Duodenal mucosa (tissue), 2 donors: Measurements from ENCODE around the gene CUL7.

Experiments
- H3K27ac ChIP-seq: one replicate; pipeline ENCODE4 v1.7.0; 2013; ENCODE audit warnings: low read depth, low read length
- H3K27me3 ChIP-seq, 2 donors: one replicate each; pipeline ENCODE4 v1.7.0; 2013; ENCODE audit warnings: low read length in 2 of 2, control low read depth in 1 of 2; ENCODE audit not compliant: insufficient read depth in 2 of 2, control insufficient read depth in 1 of 2
- H3K36me3 ChIP-seq, 2 donors: one replicate each; pipeline ENCODE4 v1.7.0; 2013; ENCODE audit warnings: low read length in 2 of 2, control low read depth in 1 of 2; ENCODE audit not compliant: insufficient read depth in 2 of 2, control insufficient read depth in 1 of 2
- H3K4me1 ChIP-seq, 2 donors: one replicate each; pipeline ENCODE4 v1.7.0; 2013; ENCODE audit warnings: low read length in 2 of 2, control low read depth in 1 of 2; ENCODE audit not compliant: insufficient read depth in 2 of 2, control insufficient read depth in 1 of 2
- H3K4me3 ChIP-seq, 2 donors: one replicate each; pipeline ENCODE4 v1.7.0; 2013; ENCODE audit warnings: low read length in 2 of 2, low read depth in 1 of 2
- H3K9ac ChIP-seq, 2 donors: one replicate each; pipeline ENCODE4 v1.7.0; 2013; ENCODE audit warnings: low read length in 2 of 2, low read depth in 1 of 2
- H3K9me3 ChIP-seq, 2 donors: one replicate each; pipeline ENCODE4 v1.7.0; 2013; ENCODE audit warnings: low read length in 2 of 2, control low read depth in 1 of 2; ENCODE audit not compliant: control insufficient read depth in 1 of 2

CUL7 gene

GRCh38 chr6:43077981-43078511, 24.4 kb upstream of the CUL7 start:
- Histone ChIP-seq H3K27me3 (peaks cover 0 to 7% of the 10 kb centered on the region in 2 donors), H3K4me1 (peaks cover 4 to 11% of the 10 kb centered on the region in 2 donors), H3K4me3 (peak overlapping the region in 1 of 2 donors; percentile 74), H3K9me3 (no peaks in the 10 kb centered on the region), H3K9ac (no peak overlapping the region), H3K27ac (no peak overlapping the region), H3K36me3 (peaks cover 1 to 8% of the 10 kb centered on the region in 2 donors)

- no peaks in the 10 kb centered on the region for H3K9me3 ChIP-seq
- peaks cover 4 to 11% of the 10 kb centered on the region in 2 donors for H3K4me1 ChIP-seq
- peak overlapping the region; percentile 14 for H3K27ac ChIP-seq
- H3K36me3 ChIP-seq: peaks cover 5 to 15% of the 10 kb centered on the region in 2 donors
- peak overlapping the region; percentile 18 to 48 for H3K9ac ChIP-seq
- peaks cover 0 to 7% of the 10 kb centered on the region in 2 donors for H3K27me3 ChIP-seq
- H3K4me3 ChIP-seq: peak overlapping the region; percentile 68 to 74
Measured at GRCh38 chr6:43077333-43077809, 23.7 kb upstream of the CUL7 start.

- H3K4me3 ChIP-seq: peak overlapping the region; percentile 68 to 74
- H3K36me3 ChIP-seq: peaks cover 8 to 21% of the 10 kb centered on the region in 2 donors
- peaks cover 4 to 11% of the 10 kb centered on the region in 2 donors for H3K4me1 ChIP-seq
- H3K27ac ChIP-seq: peak overlapping the region; percentile 14
- H3K27me3 ChIP-seq: peaks cover 0 to 7% of the 10 kb centered on the region in 2 donors
- peak overlapping the region; percentile 32 to 48 for H3K9ac ChIP-seq
- H3K9me3 ChIP-seq: no peaks in the 10 kb centered on the region
Measured at GRCh38 chr6:43076464-43077332, 23.0 kb upstream of the CUL7 start.

- H3K9ac ChIP-seq: peak within 1 kb of the TSS; percentile 32 to 48
- H3K4me3 ChIP-seq: peak within 1 kb of the TSS; percentile 68 to 74
- H3K9me3 ChIP-seq: no peaks in the 10 kb centered on the region
- H3K36me3 ChIP-seq: peaks cover 13 to 27% of the 10 kb centered on the region in 2 donors
- peaks cover 0 to 7% of the 10 kb centered on the region in 2 donors for H3K27me3 ChIP-seq
- peaks cover 4 to 11% of the 10 kb centered on the region in 2 donors for H3K4me1 ChIP-seq
- H3K27ac ChIP-seq: peak within 1 kb of the TSS; percentile 14
Measured at GRCh38 chr6:43075670-43076463, 22.2 kb upstream of the CUL7 start, which contains the start of gene PTK7. PTK7 (plus strand) TSS chr6:43076314; CDS start chr6:43076489, 175 bp downstream.

- Histone ChIP-seq H3K9ac (no peak overlapping the region), H3K36me3 (peaks cover 19 to 33% of the 10 kb centered on the region in 2 donors), H3K27me3 (peaks cover 0 to 7% of the 10 kb centered on the region in 2 donors), H3K4me1 (peaks cover 4 to 11% of the 10 kb centered on the region in 2 donors), H3K27ac (no peak overlapping the region), H3K9me3 (no peaks in the 10 kb centered on the region), H3K4me3 (no peak overlapping the region)
Measured at GRCh38 chr6:43074847-43075669, 21.4 kb upstream of the CUL7 start.

GRCh38 chr6:43070028-43070632, 16.5 kb upstream of the CUL7 start:
- no peak overlapping the region for H3K27ac ChIP-seq
- H3K9me3 ChIP-seq: no peaks in the 10 kb centered on the region
- H3K4me3 ChIP-seq: no peak overlapping the region
- no peaks in the 10 kb centered on the region for H3K27me3 ChIP-seq
- H3K36me3 ChIP-seq: peaks cover 35 to 50% of the 10 kb centered on the region in 2 donors
- no peak overlapping the region for H3K9ac ChIP-seq
- no peaks in the 10 kb centered on the region for H3K4me1 ChIP-seq

GRCh38 chr6:43062818-43063217, 9.2 kb upstream of the CUL7 start:
- H3K4me1 ChIP-seq: peaks cover 13 to 26% of the 10 kb centered on the region in 2 donors
- H3K9ac ChIP-seq: no peak overlapping the region
- H3K9me3 ChIP-seq: no peaks in the 10 kb centered on the region
- H3K4me3 ChIP-seq: no peak overlapping the region
- no peaks in the 10 kb centered on the region for H3K27me3 ChIP-seq
- peaks cover 26 to 40% of the 10 kb centered on the region in 2 donors for H3K36me3 ChIP-seq
- no peak overlapping the region for H3K27ac ChIP-seq

- Histone ChIP-seq H3K4me3 (peak overlapping the region; percentile 88 to 92), H3K9me3 (no peaks in the 10 kb centered on the region), H3K9ac (peak overlapping the region in 1 of 2 donors; percentile 89), H3K4me1 (peaks cover 15 to 26% of the 10 kb centered on the region in 2 donors), H3K27me3 (no peaks in the 10 kb centered on the region), H3K36me3 (peaks cover 26 to 44% of the 10 kb centered on the region in 2 donors), H3K27ac (no peak overlapping the region)
Measured at GRCh38 chr6:43061861-43062260, 8.2 kb upstream of the CUL7 start.
